CD1c-positive myeloid dendritic cell (primary cell): ENCODE results near the gene TBCK.

Source experiments
- DNase-seq: peaks from one replicate; pipeline ENCODE4 v3.0.0-alpha.2; 2016; ENCODE audit errors: extremely low spot score

Gene TBCK

DNA sequence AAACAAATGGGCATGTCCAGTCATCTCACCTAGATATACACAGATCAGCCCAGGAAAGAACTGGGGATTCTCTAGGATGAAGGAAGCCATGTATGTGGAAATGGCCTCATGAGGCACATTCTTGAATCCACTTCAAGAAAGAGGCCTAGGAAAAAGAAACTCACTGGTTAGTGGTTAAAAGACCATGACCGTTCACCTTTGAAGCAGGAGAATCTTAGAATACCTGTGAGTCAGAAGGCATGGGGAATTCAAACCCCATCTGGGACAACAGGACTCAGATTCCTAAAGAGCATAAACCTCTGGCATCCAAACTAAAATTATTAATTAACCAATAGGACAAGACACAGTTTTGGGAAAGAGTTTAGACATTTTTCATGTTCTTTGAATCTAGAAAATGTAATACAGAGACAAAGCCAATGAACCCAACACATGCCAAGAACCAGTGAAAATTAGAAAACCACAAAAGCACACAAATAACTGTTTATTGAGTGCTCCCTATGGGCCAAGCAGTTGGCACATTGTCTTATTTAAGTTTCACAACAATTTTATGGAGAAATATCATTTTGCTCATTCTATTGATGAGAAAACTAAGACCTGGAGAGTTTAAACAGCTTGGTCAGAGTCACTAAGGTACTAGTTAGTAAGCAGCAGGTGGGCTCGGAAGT is 323.2 kb downstream of the TBCK start:
- no peak for DNase-seq

- DNase-seq: no peak
These were observed 324.3 kb downstream of the TBCK start for GRCh38 chr4:105991726-105992125.
